Activated T-helper 1 cell treated with anti-CD3 and anti-CD28 coated beads, Interleukin-2, amount 50 U/mL, for 16 hours (primary cell): Measurements from ENCODE around the gene ACAA2.
"Not testable (repeated sequence)": the region's sequence is repeated elsewhere in the genome, so short reads cannot be mapped to it uniquely, and the experiment has no call there.

ENCODE experiments used
- DNase-seq, 2 donors: peaks; one replicate each; pipeline ENCODE4 v3.0.0-alpha.2; 2020; ENCODE audit warnings: low read depth in 1 of 2, low spot score in 1 of 2

The ACAA2 gene

GRCh38 chr18:49813069-49813318 is 339 bp downstream of the ACAA2 start:
- DNase-seq, result no peak

- no peak for DNase-seq
These were observed 856 bp downstream of the ACAA2 start for GRCh38 chr18:49812286-49813068.

GRCh38 chr18:49811151-49811938 is 2.0 kb downstream of the ACAA2 start:
- DNase-seq, result no peak

- DNase-seq, result not testable (repeated sequence)
These were observed 4.7 kb downstream of the ACAA2 start for GRCh38 chr18:49808553-49809191.

- DNase-seq, result no peak
These were observed 9.2 kb downstream of the ACAA2 start for GRCh38 chr18:49804096-49804495.

GRCh38 chr18:49802623-49803022 is 10.7 kb downstream of the ACAA2 start:
- DNase-seq, result no peak

- not testable (repeated sequence) for DNase-seq
These were observed 12.8 kb downstream of the ACAA2 start for GRCh38 chr18:49800491-49800890.

GRCh38 chr18:49799806-49800205 is 13.5 kb downstream of the ACAA2 start:
- not testable (repeated sequence) for DNase-seq

- no peak for DNase-seq
These were observed 15.3 kb downstream of the ACAA2 start for GRCh38 chr18:49798001-49798400.

- no peak for DNase-seq
These were observed 17.5 kb downstream of the ACAA2 start for GRCh38 chr18:49795612-49796552.

- no peak for DNase-seq
These were observed 18.6 kb downstream of the ACAA2 start for GRCh38 chr18:49794743-49795142.

- not testable (repeated sequence) for DNase-seq
These were observed 23.7 kb downstream of the ACAA2 start for GRCh38 chr18:49789560-49790134.

- DNase-seq, result no peak
These were observed 24.9 kb downstream of the ACAA2 start for GRCh38 chr18:49788327-49788898.

GRCh38 chr18:49786019-49786720 is 27.2 kb downstream of the ACAA2 start:
- DNase-seq, result no peak

- no peak for DNase-seq
These were observed 28.7 kb downstream of the ACAA2 start for GRCh38 chr18:49784427-49785185.

GRCh38 chr18:49783631-49784030 is 29.7 kb downstream of the ACAA2 start:
- DNase-seq, result not testable (repeated sequence)

GRCh38 chr18:49778826-49779465 is 34.4 kb downstream of the ACAA2 start:
- no peak for DNase-seq

- no peak for DNase-seq
These were observed 44.1 kb downstream of the ACAA2 start for GRCh38 chr18:49769047-49769728.
